BE2C (cell line): ENCODE results near the gene EXOC4.

Experiments used
- DNase-seq: peaks from one replicate; pipeline ENCODE4 v3.0.0-alpha.2; 2020
- H3K27me3 ChIP-seq: fragments of 250-450 bp; sonication (Bioruptor Pico); 2 replicates; pipeline ENCODE4 v1.5.1; 2020; ENCODE audit warnings: mild to moderate bottlenecking
- H3K36me3 ChIP-seq: fragments of 250-450 bp; sonication (Bioruptor Pico); 2 replicates; pipeline ENCODE4 v1.5.1; 2020; ENCODE audit warnings: mild to moderate bottlenecking
- H3K4me1 ChIP-seq: fragments of 250-450 bp; sonication (Bioruptor Pico); 2 replicates; pipeline ENCODE4 v1.5.1; 2020
- H3K4me3 ChIP-seq: 2 replicates; pipeline ENCODE4 v1.5.1; 2011; ENCODE audit warnings: low read depth, low read length
- H3K9me3 ChIP-seq: fragments of 250-450 bp; sonication (Bioruptor Pico); 2 replicates; pipeline ENCODE4 v1.5.1; 2020
- CTCF ChIP-seq: IDR thresholded peaks from 2 replicates; pipeline ENCODE4 v1.5.1; 2012; ENCODE audit warnings: mild to moderate bottlenecking, low read depth, low read length

The EXOC4 gene

GRCh38 chr7:133955208-133955607 is 702.3 kb downstream of the EXOC4 start:
- Histone ChIP-seq H3K36me3 (no peaks in the 10 kb centered on the region), H3K27me3 (no peaks in the 10 kb centered on the region), H3K4me3 (no peak overlapping the region), H3K9me3 (no peaks in the 10 kb centered on the region; the same call in 1 of the 2 replicates), H3K4me1 (peaks cover 41% of the 10 kb centered on the region)
- no peak for DNase-seq
- no peak for TF ChIP-seq CTCF

DNA sequence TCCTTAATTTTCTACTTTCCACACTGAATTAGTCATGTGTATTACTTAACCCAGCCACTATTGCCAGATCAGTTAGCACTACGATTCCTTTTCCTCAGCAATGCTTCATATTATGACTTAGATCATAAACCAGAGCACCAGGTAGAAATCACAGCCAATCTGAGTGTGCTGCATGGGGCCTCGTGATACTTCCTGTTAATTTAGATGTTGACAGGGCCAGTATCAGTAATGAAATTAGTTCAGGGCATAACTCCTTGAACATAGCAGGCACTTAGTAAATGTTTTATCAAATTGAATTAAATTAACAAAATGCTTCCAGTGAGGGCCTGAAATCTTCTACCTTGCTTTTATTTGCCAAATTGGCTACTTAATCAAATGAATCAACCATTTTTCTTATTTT is 705.0 kb downstream of the EXOC4 start:
- Histone ChIP-seq H3K27me3 (no peaks in the 10 kb centered on the region), H3K9me3 (no peaks in the 10 kb centered on the region; the same call in 1 of the 2 replicates), H3K4me3 (no peak overlapping the region), H3K4me1 (peaks cover 27% of the 10 kb centered on the region), H3K36me3 (no peaks in the 10 kb centered on the region)
- no peak for TF ChIP-seq CTCF
- peak; percentile 43 for DNase-seq

DNA sequence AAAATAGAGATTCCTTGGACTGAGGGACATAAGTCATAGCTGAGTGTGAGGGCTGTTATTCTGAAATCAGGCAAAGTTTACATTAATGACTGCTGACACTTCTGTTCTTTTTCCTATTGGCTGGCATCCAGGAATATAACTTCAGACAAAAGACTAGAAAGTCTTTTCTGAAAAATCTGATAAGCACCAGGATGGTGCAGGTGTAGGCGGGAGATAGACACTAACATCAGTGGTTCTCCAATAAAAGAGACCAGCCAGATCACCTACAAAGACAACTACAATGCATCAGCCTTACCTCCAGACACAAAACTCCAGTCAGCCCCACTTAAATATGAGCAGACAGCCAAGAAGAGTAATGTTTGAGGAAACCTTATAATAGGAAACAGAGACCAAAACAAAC is 705.9 kb downstream of the EXOC4 start:
- H3K4me1 ChIP-seq, result peaks cover 27% of the 10 kb centered on the region
- no peaks in the 10 kb centered on the region for H3K27me3 ChIP-seq
- DNase-seq, result no peak
- H3K9me3 ChIP-seq, result no peaks in the 10 kb centered on the region; the same call in 1 of the 2 replicates
- H3K4me3 ChIP-seq, result no peak overlapping the region
- H3K36me3 ChIP-seq, result no peaks in the 10 kb centered on the region; the same call in 1 of the 2 replicates
- no peak for TF ChIP-seq CTCF

- Histone ChIP-seq H3K4me1 (peaks cover 27% of the 10 kb centered on the region), H3K36me3 (no peaks in the 10 kb centered on the region; the same call in 1 of the 2 replicates), H3K9me3 (no peaks in the 10 kb centered on the region; the same call in 1 of the 2 replicates), H3K4me3 (no peak overlapping the region), H3K27me3 (no peaks in the 10 kb centered on the region)
- no peak for DNase-seq
- no peak for TF ChIP-seq CTCF
Measured at GRCh38 chr7:133959505-133959904, 706.6 kb downstream of the EXOC4 start.

GRCh38 chr7:133961724-133962123 is 708.8 kb downstream of the EXOC4 start:
- TF ChIP-seq CTCF, result no peak

GRCh38 chr7:133962646-133963045 is 709.8 kb downstream of the EXOC4 start:
- H3K9me3 ChIP-seq, result no peaks in the 10 kb centered on the region
- H3K4me3 ChIP-seq, result no peak overlapping the region

More at GRCh38 chr7:133961724-133962123, 708.8 kb downstream of the EXOC4 start:
- Histone ChIP-seq H3K4me1 (peaks cover 21% of the 10 kb centered on the region), H3K36me3 (no peaks in the 10 kb centered on the region; the same call in 1 of the 2 replicates), H3K27me3 (no peaks in the 10 kb centered on the region), H3K4me3 (no peak overlapping the region), H3K9me3 (no peaks in the 10 kb centered on the region)
- DNase-seq, result no peak

More at GRCh38 chr7:133962646-133963045, 709.8 kb downstream of the EXOC4 start:
- no peak for TF ChIP-seq CTCF
- no peak for DNase-seq
- Histone ChIP-seq H3K27me3 (no peaks in the 10 kb centered on the region), H3K36me3 (no peaks in the 10 kb centered on the region; the same call in 1 of the 2 replicates), H3K4me1 (peaks cover 12% of the 10 kb centered on the region)
